HepG2 (cell line): ENCODE data around the gene FNDC3A. TPM values are rescaled to one million over a fixed set of nuclear protein-coding genes. Genes with fewer than 3 reads are reported as not detected.
A peak's percentile ranks its signal among the peaks of the same experiment; 100 is the strongest.

Experiments
- NCOR1 ChIP-seq: fragments of 200-600 bp; sonication (generic); IDR thresholded peaks from 2 replicates; pipeline ENCODE4 v1.7.0; 2017; ENCODE audit warnings: antibody characterized with exemption, low read length, borderline replicate concordance
- ZBTB4 ChIP-seq: sonication (generic); formaldehyde crosslinking; IDR thresholded peaks from 2 replicates; pipeline ENCODE4 v1.4.0; 2020; ENCODE audit warnings: missing genetic modification reagents, mild to moderate bottlenecking, borderline replicate concordance
- ZC3H13 ChIP-seq: sonication (generic); formaldehyde crosslinking; IDR thresholded peaks from 2 replicates; pipeline ENCODE4 v1.8.1; 2023; ENCODE audit warnings: mild to moderate bottlenecking, missing genetic modification reagents, moderate library complexity
- ZHX2 ChIP-seq, 2 experiments: sonication (generic) in 1 of 2; formaldehyde crosslinking in 1 of 2; IDR thresholded peaks; 2 replicates each; pipeline versions ENCODE4 v1.6.1 to v1.9.0; 2014 to 2022; ENCODE audit warnings: antibody characterized with exemption in 1 of 2, borderline replicate concordance in 1 of 2, inconsistent platforms in 1 of 2, low read depth in 1 of 2, missing genetic modification reagents in 1 of 2
- ZNF672 ChIP-seq: sonication (generic); formaldehyde crosslinking; IDR thresholded peaks from 2 replicates; pipeline ENCODE4 v1.8.1; 2022; ENCODE audit warnings: missing genetic modification reagents
- ZNF788 ChIP-seq: sonication (generic); formaldehyde crosslinking; IDR thresholded peaks from 2 replicates; pipeline ENCODE4 v1.5.0; 2020; ENCODE audit warnings: mild to moderate bottlenecking, missing genetic modification reagents, borderline replicate concordance
- polyA plus RNA-seq, 8 experiments: library from polyadenylated mRNA; depleted of rRNA in 3 of 8; stranded (reverse) in 7 of 8; unstranded in 1 of 8; fragments of >200 nt; fragmentation: Illumina TruSeq in 4 of 8; extraction: Trizol in 4 of 8; gene quantifications; 2 replicates each; pipeline versions ENCODE4 v1.2.1 to v1.2.3, GENCODE V29; 2011 to 2016; ENCODE audit warnings: low read depth in 4 of 8, missing spikeins in 1 of 8, mixed read lengths in 1 of 8; ENCODE audit not compliant: insufficient read depth in 1 of 8
- total RNA-seq, 5 experiments: library from RNA; depleted of rRNA; stranded (reverse); fragments of >200 nt; fragmentation: Illumina TruSeq; extraction: Trizol; gene quantifications; 2 replicates each; pipeline ENCODE4 v1.2.3, GENCODE V29; 2016; ENCODE audit warnings: low read depth in 1 of 5
- TF ChIP-seq, protein P1 (sequence below): sonication (generic); formaldehyde crosslinking; IDR thresholded peaks from 2 replicates; pipeline ENCODE4 v1.9.0; 2021; ENCODE audit warnings: missing genetic modification reagents, borderline replicate concordance
- TF ChIP-seq, protein P2 (sequence below): sonication (generic); formaldehyde crosslinking; IDR thresholded peaks from 2 replicates; pipeline ENCODE4 v1.5.0; 2020; ENCODE audit warnings: mild to moderate bottlenecking, missing genetic modification reagents, moderate library complexity
- TF ChIP-seq, protein P3 (sequence below): sonication (generic); formaldehyde crosslinking; IDR thresholded peaks from 2 replicates; pipeline ENCODE4 v1.5.0; 2020; ENCODE audit warnings: mild to moderate bottlenecking, missing genetic modification reagents

FNDC3A gene
- total and polyA plus RNA-seq, 2 of the 13 experiments (the other 11 are each of a cell fraction or from before 2014, with no cell fraction given): 36.7 to 39.3 TPM

GRCh38 chr13:48975856-48976575 is at the start of gene FNDC3A (continued):
- TF ChIP-seq, protein P1, sequence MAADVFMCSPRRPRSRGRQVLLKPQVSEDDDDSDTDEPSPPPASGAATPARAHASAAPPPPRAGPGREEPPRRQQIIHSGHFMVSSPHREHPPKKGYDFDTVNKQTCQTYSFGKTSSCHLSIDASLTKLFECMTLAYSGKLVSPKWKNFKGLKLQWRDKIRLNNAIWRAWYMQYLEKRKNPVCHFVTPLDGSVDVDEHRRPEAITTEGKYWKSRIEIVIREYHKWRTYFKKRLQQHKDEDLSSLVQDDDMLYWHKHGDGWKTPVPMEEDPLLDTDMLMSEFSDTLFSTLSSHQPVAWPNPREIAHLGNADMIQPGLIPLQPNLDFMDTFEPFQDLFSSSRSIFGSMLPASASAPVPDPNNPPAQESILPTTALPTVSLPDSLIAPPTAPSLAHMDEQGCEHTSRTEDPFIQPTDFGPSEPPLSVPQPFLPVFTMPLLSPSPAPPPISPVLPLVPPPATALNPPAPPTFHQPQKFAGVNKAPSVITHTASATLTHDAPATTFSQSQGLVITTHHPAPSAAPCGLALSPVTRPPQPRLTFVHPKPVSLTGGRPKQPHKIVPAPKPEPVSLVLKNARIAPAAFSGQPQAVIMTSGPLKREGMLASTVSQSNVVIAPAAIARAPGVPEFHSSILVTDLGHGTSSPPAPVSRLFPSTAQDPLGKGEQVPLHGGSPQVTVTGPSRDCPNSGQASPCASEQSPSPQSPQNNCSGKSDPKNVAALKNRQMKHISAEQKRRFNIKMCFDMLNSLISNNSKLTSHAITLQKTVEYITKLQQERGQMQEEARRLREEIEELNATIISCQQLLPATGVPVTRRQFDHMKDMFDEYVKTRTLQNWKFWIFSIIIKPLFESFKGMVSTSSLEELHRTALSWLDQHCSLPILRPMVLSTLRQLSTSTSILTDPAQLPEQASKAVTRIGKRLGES (CRISPR knock-in tag): 0 out of 2 replicates have a peak, but pooled peaks have one; percentile 53
- peak; percentile 77 for TF ChIP-seq ZC3H13
- peak; percentile 26; the same call in 1 of the 2 replicates for TF ChIP-seq ZHX2 (IDR thresholded peaks at IDR 0.05; ENCODE audit: low read depth)
- TF ChIP-seq ZHX2 (CRISPR knock-in tag; IDR thresholded peaks at IDR 0.05; ENCODE audit: borderline replicate concordance): 0 out of 2 replicates have a peak, but pooled peaks have one; percentile 10
- TF ChIP-seq ZNF672: no peak
- no peak for TF ChIP-seq NCOR1
- TF ChIP-seq, protein P2, sequence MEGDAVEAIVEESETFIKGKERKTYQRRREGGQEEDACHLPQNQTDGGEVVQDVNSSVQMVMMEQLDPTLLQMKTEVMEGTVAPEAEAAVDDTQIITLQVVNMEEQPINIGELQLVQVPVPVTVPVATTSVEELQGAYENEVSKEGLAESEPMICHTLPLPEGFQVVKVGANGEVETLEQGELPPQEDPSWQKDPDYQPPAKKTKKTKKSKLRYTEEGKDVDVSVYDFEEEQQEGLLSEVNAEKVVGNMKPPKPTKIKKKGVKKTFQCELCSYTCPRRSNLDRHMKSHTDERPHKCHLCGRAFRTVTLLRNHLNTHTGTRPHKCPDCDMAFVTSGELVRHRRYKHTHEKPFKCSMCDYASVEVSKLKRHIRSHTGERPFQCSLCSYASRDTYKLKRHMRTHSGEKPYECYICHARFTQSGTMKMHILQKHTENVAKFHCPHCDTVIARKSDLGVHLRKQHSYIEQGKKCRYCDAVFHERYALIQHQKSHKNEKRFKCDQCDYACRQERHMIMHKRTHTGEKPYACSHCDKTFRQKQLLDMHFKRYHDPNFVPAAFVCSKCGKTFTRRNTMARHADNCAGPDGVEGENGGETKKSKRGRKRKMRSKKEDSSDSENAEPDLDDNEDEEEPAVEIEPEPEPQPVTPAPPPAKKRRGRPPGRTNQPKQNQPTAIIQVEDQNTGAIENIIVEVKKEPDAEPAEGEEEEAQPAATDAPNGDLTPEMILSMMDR (CRISPR knock-in tag): peak; percentile 56
- peak; percentile 63; the same call in 1 of the 2 replicates for TF ChIP-seq ZNF788 (CRISPR knock-in tag)
- no peak for TF ChIP-seq ZBTB4 (CRISPR knock-in tag)
- TF ChIP-seq, protein P3, sequence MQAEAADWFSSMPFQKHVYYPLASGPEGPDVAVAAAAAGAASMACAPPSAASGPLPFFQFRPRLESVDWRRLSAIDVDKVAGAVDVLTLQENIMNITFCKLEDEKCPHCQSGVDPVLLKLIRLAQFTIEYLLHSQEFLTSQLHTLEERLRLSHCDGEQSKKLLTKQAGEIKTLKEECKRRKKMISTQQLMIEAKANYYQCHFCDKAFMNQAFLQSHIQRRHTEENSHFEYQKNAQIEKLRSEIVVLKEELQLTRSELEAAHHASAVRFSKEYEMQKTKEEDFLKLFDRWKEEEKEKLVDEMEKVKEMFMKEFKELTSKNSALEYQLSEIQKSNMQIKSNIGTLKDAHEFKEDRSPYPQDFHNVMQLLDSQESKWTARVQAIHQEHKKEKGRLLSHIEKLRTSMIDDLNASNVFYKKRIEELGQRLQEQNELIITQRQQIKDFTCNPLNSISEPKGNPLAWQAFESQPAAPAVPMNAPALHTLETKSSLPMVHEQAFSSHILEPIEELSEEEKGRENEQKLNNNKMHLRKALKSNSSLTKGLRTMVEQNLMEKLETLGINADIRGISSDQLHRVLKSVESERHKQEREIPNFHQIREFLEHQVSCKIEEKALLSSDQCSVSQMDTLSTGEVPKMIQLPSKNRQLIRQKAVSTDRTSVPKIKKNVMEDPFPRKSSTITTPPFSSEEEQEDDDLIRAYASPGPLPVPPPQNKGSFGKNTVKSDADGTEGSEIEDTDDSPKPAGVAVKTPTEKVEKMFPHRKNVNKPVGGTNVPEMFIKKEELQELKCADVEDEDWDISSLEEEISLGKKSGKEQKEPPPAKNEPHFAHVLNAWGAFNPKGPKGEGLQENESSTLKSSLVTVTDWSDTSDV (CRISPR knock-in tag): no peak
